ENCODE results near the gene AKR7A2.

AKR7A2 gene

DNA sequence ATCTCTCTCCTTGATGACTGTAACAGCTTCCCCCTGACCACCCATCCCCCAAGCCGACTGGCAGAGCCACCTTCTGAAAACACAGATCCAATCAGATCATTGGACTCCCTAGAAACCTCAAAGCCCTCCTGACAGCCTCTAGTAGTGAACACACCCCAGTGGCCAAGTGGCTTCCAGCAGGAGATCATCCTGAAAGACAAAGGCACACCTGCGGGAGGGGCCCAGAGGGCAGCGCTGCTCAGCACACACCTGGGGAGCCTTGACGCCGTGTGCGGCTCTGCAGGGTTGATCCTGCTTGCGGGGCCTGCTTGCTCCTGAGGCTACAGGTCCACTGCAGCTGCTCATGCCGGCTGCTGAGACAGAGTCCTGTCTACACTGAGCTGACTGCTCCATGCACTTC, 41.7 kb upstream of the AKR7A2 start:
- Histone ChIP-seq H3K4me2 (ENCODE audit: low read length) (no peak overlapping the region), H3K9me3 (ENCODE audit: control insufficient read depth, insufficient read depth, low read length) (no peaks in the 10 kb centered on the region), H3K79me2 (ENCODE audit: control insufficient read depth, low read length) (no peaks in the 10 kb centered on the region), H3F3A (ENCODE audit: control insufficient read depth, insufficient read depth) (no peaks in the 10 kb centered on the region), H3K36me3 (ENCODE audit: control insufficient read depth, low read length) (peaks cover 20% of the 10 kb centered on the region; the same call in 1 of the 2 replicates), H3K4me1 (ENCODE audit: control insufficient read depth, low read length) (no peaks in the 10 kb centered on the region), H3K9me2 (replicated peaks; ENCODE audit: control insufficient read depth, low read length) (no peaks in the 10 kb centered on the region), H3K27ac (ENCODE audit: low read depth, low read length) (no peak overlapping the region), H3K27me3 (ENCODE audit: control insufficient read depth, low read length) (no peaks in the 10 kb centered on the region), H3K4me3 (ENCODE audit: low read length) (no peak overlapping the region), H4K20me1 (ENCODE audit: control insufficient read depth, insufficient read depth, low read depth, low read length) (no peaks in the 10 kb centered on the region)
- TF ChIP-seq, protein P1, sequence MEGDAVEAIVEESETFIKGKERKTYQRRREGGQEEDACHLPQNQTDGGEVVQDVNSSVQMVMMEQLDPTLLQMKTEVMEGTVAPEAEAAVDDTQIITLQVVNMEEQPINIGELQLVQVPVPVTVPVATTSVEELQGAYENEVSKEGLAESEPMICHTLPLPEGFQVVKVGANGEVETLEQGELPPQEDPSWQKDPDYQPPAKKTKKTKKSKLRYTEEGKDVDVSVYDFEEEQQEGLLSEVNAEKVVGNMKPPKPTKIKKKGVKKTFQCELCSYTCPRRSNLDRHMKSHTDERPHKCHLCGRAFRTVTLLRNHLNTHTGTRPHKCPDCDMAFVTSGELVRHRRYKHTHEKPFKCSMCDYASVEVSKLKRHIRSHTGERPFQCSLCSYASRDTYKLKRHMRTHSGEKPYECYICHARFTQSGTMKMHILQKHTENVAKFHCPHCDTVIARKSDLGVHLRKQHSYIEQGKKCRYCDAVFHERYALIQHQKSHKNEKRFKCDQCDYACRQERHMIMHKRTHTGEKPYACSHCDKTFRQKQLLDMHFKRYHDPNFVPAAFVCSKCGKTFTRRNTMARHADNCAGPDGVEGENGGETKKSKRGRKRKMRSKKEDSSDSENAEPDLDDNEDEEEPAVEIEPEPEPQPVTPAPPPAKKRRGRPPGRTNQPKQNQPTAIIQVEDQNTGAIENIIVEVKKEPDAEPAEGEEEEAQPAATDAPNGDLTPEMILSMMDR (IDR thresholded peaks at IDR 0.05; ENCODE audit: low read depth, low read length, poor library complexity, severe bottlenecking) = no peak
- TF ChIP-seq EZH2phosphoT487 (IDR thresholded peaks at IDR 0.05; ENCODE audit: borderline replicate concordance, low read length) = no peak

DNA sequence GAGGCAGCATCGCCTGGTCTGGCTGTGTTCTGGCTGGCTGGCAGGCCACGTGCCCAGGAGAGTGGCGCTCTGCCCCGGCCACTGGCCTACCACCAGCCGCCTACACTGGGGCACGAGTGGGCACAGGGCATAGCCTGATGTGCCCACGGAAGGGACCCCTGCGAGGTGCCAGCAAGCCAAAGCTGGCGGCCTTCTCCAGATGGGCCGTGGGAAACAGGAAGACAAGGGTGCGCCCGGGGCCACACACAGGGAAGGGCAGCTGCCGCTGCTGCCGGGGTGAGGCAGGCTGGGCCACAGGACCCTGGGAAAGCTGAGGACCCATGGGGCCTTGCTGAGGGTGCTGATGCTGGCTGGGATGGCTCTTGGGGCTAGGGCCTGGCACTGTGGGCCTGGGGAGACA, 40.9 kb upstream of the AKR7A2 start:
- no peak overlapping the region for H3K4me3 ChIP-seq (ENCODE audit: low read length)
- peaks cover 20% of the 10 kb centered on the region; the same call in 1 of the 2 replicates for H3K36me3 ChIP-seq (ENCODE audit: control insufficient read depth, low read length)
- H3K9me3 ChIP-seq (ENCODE audit: control insufficient read depth, insufficient read depth, low read length) = no peaks in the 10 kb centered on the region
- H3K4me2 ChIP-seq (ENCODE audit: low read length) = no peak overlapping the region
- no peaks in the 10 kb centered on the region for H3K9me2 ChIP-seq (replicated peaks; ENCODE audit: control insufficient read depth, low read length)
- H4K20me1 ChIP-seq (ENCODE audit: control insufficient read depth, insufficient read depth, low read depth, low read length) = no peaks in the 10 kb centered on the region
- no peaks in the 10 kb centered on the region for H3K4me1 ChIP-seq (ENCODE audit: control insufficient read depth, low read length)
- no peak overlapping the region for H3K27ac ChIP-seq (ENCODE audit: low read depth, low read length)
- no peak for TF ChIP-seq EZH2phosphoT487 (IDR thresholded peaks at IDR 0.05; ENCODE audit: borderline replicate concordance, low read length)
- TF ChIP-seq, protein P1 (IDR thresholded peaks at IDR 0.05; ENCODE audit: low read depth, low read length, poor library complexity, severe bottlenecking) = no peak
- no peaks in the 10 kb centered on the region for H3K27me3 ChIP-seq (ENCODE audit: control insufficient read depth, low read length)
- no peaks in the 10 kb centered on the region for H3F3A ChIP-seq (ENCODE audit: control insufficient read depth, insufficient read depth)
- no peaks in the 10 kb centered on the region for H3K79me2 ChIP-seq (ENCODE audit: control insufficient read depth, low read length)

DNA sequence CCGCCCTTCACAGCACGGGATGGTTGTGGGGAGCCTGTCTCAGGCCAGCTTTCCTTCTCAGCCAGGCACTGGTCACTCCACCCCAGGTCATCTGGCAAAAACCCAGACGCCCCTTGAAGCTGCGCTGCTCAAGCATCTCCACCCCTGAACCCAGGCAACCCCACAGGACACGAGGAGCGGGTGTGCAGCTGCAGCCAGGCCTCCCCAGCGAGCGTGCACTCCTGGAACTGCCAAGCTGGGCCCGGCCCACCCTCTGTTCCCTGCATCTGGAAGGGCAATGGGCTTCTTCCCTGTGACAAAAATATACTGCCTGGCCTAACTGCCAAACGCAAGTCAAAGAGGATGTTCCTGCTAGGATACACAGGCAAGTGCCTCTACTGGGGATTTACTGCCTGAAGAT, 39.9 kb upstream of the AKR7A2 start:
- no peak for TF ChIP-seq EZH2phosphoT487 (IDR thresholded peaks at IDR 0.05; ENCODE audit: borderline replicate concordance, low read length)
- TF ChIP-seq, protein P1 (IDR thresholded peaks at IDR 0.05; ENCODE audit: low read depth, low read length, poor library complexity, severe bottlenecking) = no peak
- Histone ChIP-seq H3K9me3 (ENCODE audit: control insufficient read depth, insufficient read depth, low read length) (no peaks in the 10 kb centered on the region), H3K9me2 (replicated peaks; ENCODE audit: control insufficient read depth, low read length) (no peaks in the 10 kb centered on the region), H3K36me3 (ENCODE audit: control insufficient read depth, low read length) (peaks cover 20% of the 10 kb centered on the region; the same call in 1 of the 2 replicates), H3K27ac (ENCODE audit: low read depth, low read length) (no peak overlapping the region), H3K79me2 (ENCODE audit: control insufficient read depth, low read length) (no peaks in the 10 kb centered on the region), H3F3A (ENCODE audit: control insufficient read depth, insufficient read depth) (no peaks in the 10 kb centered on the region), H3K27me3 (ENCODE audit: control insufficient read depth, low read length) (no peaks in the 10 kb centered on the region), H4K20me1 (ENCODE audit: control insufficient read depth, insufficient read depth, low read depth, low read length) (no peaks in the 10 kb centered on the region), H3K4me3 (ENCODE audit: low read length) (no peak overlapping the region), H3K4me2 (ENCODE audit: low read length) (no peak overlapping the region), H3K4me1 (ENCODE audit: control insufficient read depth, low read length) (no peaks in the 10 kb centered on the region)

Measured in DOHH2 (cell line).